Gastroesophageal sphincter (tissue), 4 donors: ENCODE measurements around the gene JAKMIP2. TPM values are rescaled to one million over a fixed set of nuclear protein-coding genes. Genes with fewer than 3 reads are reported as not detected.
A peak's percentile ranks its signal among the peaks of the same experiment; 100 is the strongest.

ENCODE experiments used
- ATAC-seq: fragments of 150-250 bp; one replicate; pipeline ENCODE4 v1.9.1; 2016; ENCODE audit warnings: mild to moderate bottlenecking, moderate library complexity
- H3K27ac ChIP-seq, 4 donors: fragments of 200-600 bp; sonication (generic) in 3 of 4; 1 replicate in 3 of 4; 2 replicates in 1 of 4; pipeline ENCODE4 v1.5.1; 2016 to 2019
- H3K27me3 ChIP-seq: fragments of 200-600 bp; sonication (generic); one replicate; pipeline ENCODE4 v1.5.1; 2019
- H3K36me3 ChIP-seq, 2 donors: fragments of 200-600 bp; sonication (generic); one replicate each; pipeline ENCODE4 v1.5.1; 2019; ENCODE audit warnings: control low read depth in 1 of 2
- H3K4me1 ChIP-seq, 3 donors: fragments of 200-600 bp; sonication (generic); 1 replicate in 2 of 3; 2 replicates in 1 of 3; pipeline ENCODE4 v1.5.1; 2016 to 2019; ENCODE audit warnings: control low read depth in 2 of 3
- H3K4me3 ChIP-seq, 2 donors: fragments of 200-600 bp; sonication (generic); one replicate each; pipeline ENCODE4 v1.5.1; 2019; ENCODE audit warnings: mild to moderate bottlenecking in 1 of 2, moderate library complexity in 1 of 2
- H3K9me3 ChIP-seq, 3 donors: fragments of 200-600 bp; sonication (generic); one replicate each; pipeline ENCODE4 v1.5.1; 2017 to 2019; ENCODE audit warnings: control low read depth in 2 of 3
- CTCF ChIP-seq, 4 experiments: fragments of 200-600 bp in 2 of 4; fragments of 450-650 bp in 2 of 4; sonication (generic) in 1 of 4; IDR thresholded peaks; one replicate each; pipeline ENCODE4 v1.5.1; 2017 to 2019; ENCODE audit warnings: antibody characterized with exemption in 4 of 4, mild to moderate bottlenecking in 2 of 4, moderate library complexity in 2 of 4
- EP300 ChIP-seq: sonication (generic); formaldehyde crosslinking; IDR thresholded peaks from one replicate; pipeline ENCODE4 v1.6.1; 2017; ENCODE audit warnings: antibody characterized with exemption, mild to moderate bottlenecking
- POLR2A ChIP-seq, 2 donors: fragments of 450-650 bp; IDR thresholded peaks; one replicate each; pipeline ENCODE4 v1.6.1; 2017; ENCODE audit warnings: antibody characterized with exemption in 2 of 2, mild to moderate bottlenecking in 2 of 2, moderate library complexity in 1 of 2
- POLR2AphosphoS5 ChIP-seq: sonication (generic); formaldehyde crosslinking; IDR thresholded peaks from one replicate; pipeline ENCODE4 v1.6.1; 2017; ENCODE audit warnings: antibody characterized with exemption
- WGBS, 2 donors: methylation state at CpG; one replicate each; pipeline ENCODE4 v1.1.5; 2018; ENCODE audit warnings: low coverage in 1 of 2; 5-methylcytosine and 5-hydroxymethylcytosine counted together
- total RNA-seq, 4 donors: library from RNA; depleted of rRNA; stranded (reverse); fragments of >200 nt; gene quantifications; one replicate each; pipeline ENCODE4 v1.1.0, GENCODE V29; 2016

Gene JAKMIP2
- total RNA-seq, 4 donors from 2014 or later = 0.62 to 2.3 (median 0.79) TPM

GRCh38 chr5:147699496-147700088, 82.9 kb downstream of the JAKMIP2 start:
- 79 to 83% methylated on average over 3 of the region's 3 CpGs for WGBS, 2 donors
- no peak for TF ChIP-seq POLR2A (IDR thresholded peaks at IDR 0.05)
- no peak for TF ChIP-seq POLR2AphosphoS5
- no peak for TF ChIP-seq CTCF (IDR thresholded peaks at IDR 0.05)
- no peak for TF ChIP-seq EP300
- Histone ChIP-seq H3K36me3 (no peaks in the 10 kb centered on the region), H3K27ac (no peak overlapping the region), H3K4me1 (no peaks in the 10 kb centered on the region), H3K27me3 (no peaks in the 10 kb centered on the region), H3K4me3 (no peak overlapping the region), H3K9me3 (no peaks in the 10 kb centered on the region)
- ATAC-seq = no peak

GRCh38 chr5:147697380-147697779, 85.1 kb downstream of the JAKMIP2 start:
- H3K4me3 ChIP-seq = no peak overlapping the region
- ATAC-seq = no peak
- no peaks in the 10 kb centered on the region for H3K9me3 ChIP-seq
- no peaks in the 10 kb centered on the region for H3K36me3 ChIP-seq
- TF ChIP-seq POLR2AphosphoS5 (no peak), CTCF (IDR thresholded peaks at IDR 0.05) (no peak), EP300 (no peak), POLR2A (IDR thresholded peaks at IDR 0.05) (no peak)
- no peaks in the 10 kb centered on the region for H3K27me3 ChIP-seq
- H3K4me1 ChIP-seq = peaks cover 0 to under 1% (median 0%) of the 10 kb centered on the region in 3 donors
- no peak overlapping the region for H3K27ac ChIP-seq

- H3K27ac ChIP-seq = no peak overlapping the region
- peaks cover 0 to 25% (median 3%) of the 10 kb centered on the region in 3 donors for H3K4me1 ChIP-seq
- H3K4me3 ChIP-seq = no peak overlapping the region
- no peaks in the 10 kb centered on the region for H3K9me3 ChIP-seq
- WGBS, 2 donors = 57 to 90% methylated on average over 2 of the region's 2 CpGs
- no peak for ATAC-seq
- no peaks in the 10 kb centered on the region for H3K27me3 ChIP-seq
- TF ChIP-seq POLR2AphosphoS5 (no peak), CTCF (IDR thresholded peaks at IDR 0.05) (no peak), EP300 (no peak), POLR2A (IDR thresholded peaks at IDR 0.05) (no peak)
- H3K36me3 ChIP-seq = no peaks in the 10 kb centered on the region
Measured at GRCh38 chr5:147694772-147695171, 87.8 kb downstream of the JAKMIP2 start.

- no peak overlapping the region for H3K27ac ChIP-seq
- H3K4me1 ChIP-seq = peaks cover 2 to 40% (median 3%) of the 10 kb centered on the region in 3 donors
- H3K9me3 ChIP-seq = no peaks in the 10 kb centered on the region
- TF ChIP-seq POLR2AphosphoS5 = no peak
- no peak for TF ChIP-seq EP300
- TF ChIP-seq CTCF (IDR thresholded peaks at IDR 0.05) = no peak
- TF ChIP-seq POLR2A (IDR thresholded peaks at IDR 0.05) = no peak
- WGBS, 2 donors = 90% methylated on average over 1 of the region's 1 CpG; no CpG with 5 or more reads in 1 of the 2 donors
- no peaks in the 10 kb centered on the region for H3K27me3 ChIP-seq
- no peak for ATAC-seq
- H3K4me3 ChIP-seq = no peak overlapping the region
- H3K36me3 ChIP-seq = no peaks in the 10 kb centered on the region
Measured at GRCh38 chr5:147693233-147693632, 89.3 kb downstream of the JAKMIP2 start.

GRCh38 chr5:147691130-147691529, 91.4 kb downstream of the JAKMIP2 start:
- no peak for TF ChIP-seq POLR2AphosphoS5
- TF ChIP-seq EP300 = no peak
- no peak for TF ChIP-seq POLR2A (IDR thresholded peaks at IDR 0.05)
- no peak for TF ChIP-seq CTCF (IDR thresholded peaks at IDR 0.05)
- Histone ChIP-seq H3K27ac (peak overlapping the region in 1 of 4 donors; percentile 11), H3K4me3 (no peak overlapping the region), H3K9me3 (no peaks in the 10 kb centered on the region), H3K4me1 (peaks cover 2 to 42% (median 3%) of the 10 kb centered on the region in 3 donors), H3K27me3 (no peaks in the 10 kb centered on the region), H3K36me3 (no peaks in the 10 kb centered on the region)
- WGBS, 2 donors = 31 to 35% methylated on average over 3 of the region's 3 CpGs
- ATAC-seq = no peak
